Brain pericyte (primary cell): ENCODE data around the gene LRRC61.
"Not testable (repeated sequence)": the region's sequence is repeated elsewhere in the genome, so short reads cannot be mapped to it uniquely, and the experiment has no call there.

Experiments
- DNase-seq: peaks from one replicate; pipeline ENCODE4 v3.0.0-alpha.2; 2012; ENCODE audit warnings: low read depth, low spot score

Gene LRRC61, protein sequence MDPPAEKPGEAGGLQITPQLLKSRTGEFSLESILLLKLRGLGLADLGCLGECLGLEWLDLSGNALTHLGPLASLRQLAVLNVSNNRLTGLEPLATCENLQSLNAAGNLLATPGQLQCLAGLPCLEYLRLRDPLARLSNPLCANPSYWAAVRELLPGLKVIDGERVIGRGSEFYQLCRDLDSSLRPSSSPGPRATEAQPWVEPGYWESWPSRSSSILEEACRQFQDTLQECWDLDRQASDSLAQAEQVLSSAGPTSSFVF

DNA sequence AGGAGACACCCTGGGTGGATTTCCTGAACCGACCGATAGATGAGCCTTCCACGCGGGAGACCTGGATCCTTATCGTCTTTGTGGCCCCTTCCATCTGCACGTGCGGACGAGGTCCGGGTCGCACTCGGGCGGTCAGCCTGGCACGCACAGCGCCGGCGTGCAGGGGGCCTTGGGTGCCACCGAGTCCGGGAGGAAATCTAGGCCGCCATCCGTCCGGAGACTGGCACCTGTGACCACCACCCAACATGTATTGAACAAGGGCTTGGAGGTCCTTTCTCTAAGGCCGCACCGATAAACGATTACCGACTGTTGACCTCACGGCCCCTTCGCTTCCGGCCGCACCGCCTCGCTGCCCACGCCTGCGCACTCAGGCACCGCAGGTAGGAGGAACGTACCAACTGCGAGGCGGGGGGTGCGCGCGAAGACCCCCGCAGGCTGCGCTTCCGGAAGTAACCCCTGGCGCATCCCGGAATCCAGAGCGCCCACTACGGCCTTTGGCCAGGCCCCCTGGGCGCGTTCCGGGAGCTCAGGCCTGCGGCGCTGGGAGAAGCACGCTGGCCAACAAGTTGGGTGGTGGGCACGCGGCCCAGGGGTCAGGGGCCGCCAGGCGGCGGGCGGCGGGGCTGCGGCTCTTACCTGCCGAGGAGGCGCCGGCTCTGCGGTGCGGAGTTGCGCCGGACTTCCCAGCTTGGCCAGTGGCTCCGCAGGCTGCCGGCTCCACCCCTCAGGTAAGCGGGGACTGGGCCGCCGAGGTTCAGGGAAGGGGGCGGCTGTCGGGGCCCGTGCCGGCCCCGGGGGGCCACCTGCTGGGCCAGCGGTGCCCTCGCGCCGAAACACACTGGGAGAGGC is at the start of gene LRRC61, which contains the start of gene ACTR3C:
LRRC61 (plus strand) TSS at position 523 of the 849 bp plus-strand sequence. CDS start 13,507 bp downstream, outside the sequence.
ACTR3C (minus strand) TSS at position 713 of the 849 bp plus-strand sequence. CDS start 28,249 bp downstream, outside the sequence.
- DNase-seq: no peak

DNA sequence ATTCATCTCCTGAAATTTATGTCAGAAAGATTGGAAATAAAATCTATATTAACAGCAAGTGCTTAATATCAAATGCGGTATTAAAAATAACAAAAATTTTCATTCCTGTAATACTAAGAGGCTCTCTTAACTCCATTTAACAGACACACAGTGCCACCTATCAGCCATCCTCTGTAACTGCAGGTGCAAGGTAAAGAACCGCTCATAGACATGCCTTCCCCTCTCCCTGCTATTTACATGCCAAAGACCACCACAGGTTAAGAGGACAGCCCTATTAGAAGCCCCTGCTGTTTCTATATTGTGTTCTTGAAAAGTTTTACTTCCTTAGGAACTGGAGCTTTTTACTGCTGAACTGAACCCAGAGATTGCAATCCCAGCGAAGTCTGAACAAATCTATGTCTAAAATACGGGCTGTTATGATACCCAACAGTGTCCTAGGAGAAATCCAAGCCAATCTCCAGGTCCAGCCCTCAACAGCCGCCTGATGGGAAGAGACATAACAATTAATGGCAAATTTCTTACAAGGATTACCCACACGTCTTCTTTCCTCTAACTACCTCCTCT is 46.9 kb upstream of the LRRC61 start:
- not testable (repeated sequence) for DNase-seq

DNA sequence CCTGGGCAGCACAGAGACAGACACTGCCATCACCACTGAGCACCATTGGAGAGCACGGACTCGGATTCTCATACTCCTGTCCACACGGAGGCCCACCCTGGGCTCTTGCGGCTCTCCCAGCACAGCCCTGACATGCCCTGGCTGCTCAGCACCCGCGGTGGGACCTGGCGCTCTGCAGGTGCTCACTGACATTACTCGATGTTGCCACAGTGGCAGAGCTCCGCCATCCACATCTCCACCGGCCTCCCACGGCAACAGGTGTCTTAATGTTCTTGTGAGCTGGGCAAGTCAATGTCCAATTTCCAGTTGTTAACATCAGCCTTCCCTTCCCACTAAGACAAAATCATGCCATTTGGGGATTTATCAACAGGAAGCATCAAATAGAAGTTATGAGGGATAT is 44.8 kb upstream of the LRRC61 start:
- DNase-seq: not testable (repeated sequence)

DNA sequence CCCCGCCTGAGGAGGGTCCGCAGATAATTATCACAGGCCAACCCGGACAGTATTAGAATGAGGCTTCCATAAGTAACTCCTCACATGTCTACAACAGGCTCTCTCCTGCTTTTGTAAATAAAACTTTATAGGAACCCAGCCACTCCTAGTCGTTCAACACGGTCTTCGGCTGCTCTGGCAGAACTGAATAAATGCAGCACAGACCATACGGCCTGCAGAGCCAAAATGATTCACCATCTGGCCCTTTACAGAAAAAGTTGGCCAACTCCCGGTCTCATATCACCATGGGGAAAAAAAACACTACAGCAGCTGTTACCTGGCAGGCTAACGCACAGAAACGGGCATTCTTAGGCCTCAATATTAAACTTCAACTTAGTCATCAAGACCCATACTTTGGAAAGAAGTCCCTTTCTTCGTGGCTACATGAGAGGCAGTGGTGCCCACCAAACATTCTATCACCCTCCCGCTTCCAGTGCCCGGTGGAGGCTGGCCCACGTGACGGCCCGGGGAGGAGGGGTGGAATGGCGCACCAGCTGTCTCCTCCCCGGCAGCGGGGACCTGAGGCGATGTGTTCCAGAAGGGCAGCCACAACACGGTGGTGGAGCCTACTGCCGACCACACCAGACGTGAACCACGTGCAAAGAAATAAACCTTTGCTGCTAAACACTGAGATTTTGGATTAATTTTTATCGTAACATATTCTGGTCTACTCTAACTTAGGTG is 41.3 kb upstream of the LRRC61 start:
- DNase-seq: not testable (repeated sequence)

DNA sequence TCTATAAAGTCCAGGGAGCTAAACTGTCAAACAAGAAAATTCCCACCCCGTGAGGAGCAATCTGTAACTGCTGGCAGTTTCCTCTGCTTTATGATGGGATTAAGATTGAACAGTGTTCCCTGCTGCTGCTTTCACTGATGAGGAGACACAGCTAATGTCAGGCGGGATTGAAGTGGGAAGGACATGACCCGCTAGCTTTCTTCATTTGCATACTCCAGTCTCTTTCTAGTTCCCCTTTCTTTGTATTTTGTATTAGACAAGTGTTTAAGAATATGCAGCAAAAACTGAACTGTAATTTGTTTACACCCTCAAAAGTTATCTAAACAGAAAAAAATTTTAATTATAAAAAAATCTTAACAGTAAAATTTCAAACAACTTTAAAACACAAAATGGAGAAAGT is 40.0 kb upstream of the LRRC61 start:
- DNase-seq: not testable (repeated sequence)

DNA sequence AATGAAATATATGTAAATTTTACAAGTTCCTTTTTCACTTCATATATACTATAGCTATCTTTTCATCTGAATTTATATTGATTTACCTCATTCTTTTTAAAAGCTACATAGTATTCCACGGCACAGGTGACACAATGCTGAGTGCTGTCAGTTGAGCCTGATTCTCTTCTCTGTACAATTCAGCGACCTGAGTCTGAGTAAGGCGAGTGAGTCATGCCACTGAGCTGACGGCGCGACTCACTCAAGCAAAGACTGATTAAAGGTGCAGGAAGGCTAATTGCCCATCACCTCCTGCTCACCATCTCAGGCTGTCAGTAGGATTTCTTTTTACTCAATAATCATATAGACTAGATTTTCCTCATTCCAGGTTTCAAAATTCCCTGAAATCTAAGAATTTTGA is 39.5 kb upstream of the LRRC61 start:
- DNase-seq: not testable (repeated sequence)

DNA sequence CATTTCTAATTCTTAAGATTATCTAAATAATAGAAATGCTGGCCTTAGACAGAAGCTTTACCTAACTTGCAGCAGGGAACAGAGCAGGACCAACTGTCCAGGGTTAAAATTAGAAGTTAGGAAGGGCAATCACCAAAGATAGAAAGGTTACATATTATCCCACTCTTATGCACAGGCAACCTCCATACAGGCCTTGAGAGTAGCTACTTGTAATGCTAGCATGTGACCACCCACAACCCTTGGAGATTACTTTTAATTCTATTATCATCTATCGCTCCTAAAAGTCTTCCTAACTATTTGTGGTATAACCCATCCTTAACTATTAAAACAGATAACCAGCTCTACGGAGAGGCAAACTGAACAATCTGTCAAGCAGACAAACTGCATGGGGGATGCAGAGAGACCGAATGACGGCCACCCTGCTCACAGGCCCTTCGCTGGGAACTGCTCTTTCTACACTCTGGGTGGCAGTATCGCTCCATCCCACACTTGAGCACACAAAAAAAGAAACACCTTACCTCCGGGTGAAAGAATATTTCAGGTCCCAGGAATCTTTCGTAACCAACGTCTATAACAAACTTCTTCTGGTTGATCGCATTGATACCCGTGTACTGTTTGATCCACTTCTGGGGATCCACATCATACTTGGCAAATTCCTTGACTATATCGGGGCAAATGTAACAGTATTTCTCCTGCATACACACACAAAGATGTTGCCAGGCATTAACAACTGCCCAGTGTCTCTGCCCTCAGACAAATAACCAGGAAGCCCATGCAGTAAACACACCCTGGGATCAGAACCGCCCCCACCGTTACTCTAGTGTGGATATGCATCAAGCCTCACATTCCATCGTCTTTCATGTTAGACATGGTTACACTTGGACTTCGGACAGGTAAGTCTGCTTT is 37.1 kb upstream of the LRRC61 start:
- not testable (repeated sequence) for DNase-seq

DNA sequence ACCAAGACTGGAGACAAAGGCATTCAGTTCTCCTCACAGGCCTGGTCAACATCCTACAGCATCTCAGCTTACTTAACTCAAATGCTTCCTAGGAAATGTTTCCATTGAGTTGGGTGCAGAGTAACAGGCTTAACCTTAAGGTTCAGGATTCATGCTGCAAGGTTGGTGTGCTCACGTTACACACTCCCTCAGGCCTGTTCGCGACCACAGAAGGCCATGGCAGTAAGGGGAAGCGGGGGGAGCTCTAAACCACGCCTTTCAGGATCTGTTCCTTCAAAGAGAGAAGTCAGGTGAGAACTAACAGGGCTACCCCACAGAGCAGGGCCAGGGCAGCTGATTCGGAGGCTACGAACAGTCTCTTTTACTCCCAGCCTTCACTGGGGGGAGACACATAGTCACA is 35.3 kb upstream of the LRRC61 start:
- not testable (repeated sequence) for DNase-seq

DNA sequence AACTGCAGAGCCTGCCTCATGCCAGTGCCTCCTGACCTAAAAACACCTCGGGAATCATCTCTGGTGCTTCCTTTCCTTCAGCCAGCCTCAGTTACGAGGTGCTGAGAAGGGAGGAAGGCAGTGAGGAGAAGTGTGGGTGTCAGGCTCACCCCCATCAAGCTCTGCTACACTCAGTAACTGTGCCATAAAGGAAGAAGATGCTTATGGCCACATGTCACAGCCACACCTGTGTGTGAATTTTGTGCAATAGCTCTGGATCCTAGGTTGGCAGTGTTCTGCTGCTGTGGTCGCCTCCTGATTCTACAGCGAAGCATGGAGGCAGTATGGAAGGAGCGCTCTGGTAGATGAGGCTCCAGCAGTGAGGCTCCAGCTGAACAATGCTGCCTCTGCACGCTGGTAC is 34.3 kb upstream of the LRRC61 start:
- DNase-seq: not testable (repeated sequence)

DNA sequence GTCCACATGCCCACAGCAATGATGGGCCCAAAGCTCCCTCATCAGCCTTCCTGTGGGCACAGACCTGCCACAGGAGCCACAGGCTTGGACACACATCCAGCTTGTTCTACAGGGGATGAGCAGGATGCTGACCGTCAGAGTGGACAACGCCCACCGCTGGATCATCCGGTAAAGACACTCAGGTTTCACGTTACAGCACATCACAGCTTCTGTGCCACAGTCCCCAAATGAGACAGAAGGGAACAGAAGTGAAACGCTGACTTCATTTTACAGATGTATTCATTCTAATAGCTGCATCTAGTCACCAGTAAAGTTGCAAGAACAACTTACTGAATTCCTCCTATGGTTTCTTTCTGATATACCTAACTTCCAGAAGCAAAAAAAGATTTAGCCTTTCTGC is 32.8 kb upstream of the LRRC61 start:
- DNase-seq: not testable (repeated sequence)

DNA sequence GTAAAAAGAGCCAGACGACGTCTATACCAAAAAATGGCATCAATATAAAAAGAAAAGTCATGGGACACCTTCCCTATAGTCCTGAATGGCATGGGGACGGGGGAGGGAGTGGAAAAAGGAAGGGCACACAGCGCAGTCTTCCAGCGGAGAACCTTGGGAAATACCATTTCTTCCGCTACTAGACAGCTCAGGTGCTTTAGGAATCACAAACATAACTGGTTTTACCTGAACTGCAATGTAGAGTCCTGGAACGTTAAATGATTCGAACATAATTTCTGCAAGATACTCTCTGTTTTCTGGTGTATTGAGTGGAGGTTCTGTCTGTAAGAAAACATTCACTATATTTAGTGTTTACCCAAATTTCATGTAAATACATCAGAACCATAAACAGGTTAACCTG is 28.1 kb upstream of the LRRC61 start:
- DNase-seq: not testable (repeated sequence)

DNA sequence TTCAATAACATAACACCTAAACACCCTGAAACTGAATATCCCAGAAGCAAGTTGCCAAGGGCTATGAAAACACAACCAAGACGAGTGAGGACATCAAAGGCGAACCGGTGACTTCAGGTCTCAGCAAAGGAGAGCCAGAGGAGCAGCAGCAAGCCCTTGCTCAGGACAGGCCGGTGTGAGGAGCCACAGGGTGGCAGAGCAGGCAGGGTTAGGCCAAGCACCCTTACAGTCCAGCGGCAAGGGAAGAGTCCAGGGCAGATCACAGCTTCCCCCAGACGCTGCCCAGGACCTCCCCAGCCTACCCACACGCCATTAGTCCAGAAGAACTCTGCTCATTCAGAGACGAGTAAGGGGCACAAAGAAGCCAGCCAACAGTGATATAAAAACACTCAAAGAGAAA is 27.5 kb upstream of the LRRC61 start:
- not testable (repeated sequence) for DNase-seq

DNA sequence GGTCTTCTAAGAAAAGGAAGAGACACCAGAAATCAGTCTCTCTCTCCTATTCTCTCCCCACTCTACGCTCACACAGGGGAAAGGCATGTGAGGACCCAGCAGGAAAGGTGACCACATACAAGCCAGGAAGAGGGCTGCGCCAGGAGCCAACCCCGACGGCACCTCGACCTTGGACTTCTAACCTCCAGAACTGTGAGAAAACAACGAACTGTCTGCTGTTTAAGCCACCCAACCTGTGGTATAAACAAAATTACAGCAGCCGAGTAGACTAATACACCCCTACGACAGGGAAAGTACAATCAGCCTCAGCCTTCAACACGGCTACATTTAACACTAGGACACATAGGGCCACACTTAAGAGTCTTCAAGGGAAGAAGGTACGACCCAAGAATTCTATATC is 26.4 kb upstream of the LRRC61 start:
- not testable (repeated sequence) for DNase-seq

DNA sequence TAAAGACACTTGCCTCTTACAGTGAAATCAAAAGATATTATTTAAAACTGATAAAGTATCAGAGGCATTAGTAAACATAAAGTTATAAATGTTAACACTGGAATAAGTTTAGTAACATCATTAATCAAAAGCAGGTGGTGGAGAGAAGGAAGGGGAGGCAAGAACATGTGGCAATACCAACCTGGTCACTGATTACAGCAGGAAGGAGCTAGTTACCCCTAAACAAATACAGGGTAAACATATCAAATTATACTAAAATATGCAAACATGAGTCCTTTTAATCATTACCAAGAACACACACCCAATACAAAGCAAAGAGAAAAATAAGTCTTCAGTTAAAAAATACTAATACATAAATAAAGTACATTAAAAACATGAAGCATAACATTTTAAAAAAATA is 25.2 kb upstream of the LRRC61 start:
- DNase-seq: not testable (repeated sequence)

DNA sequence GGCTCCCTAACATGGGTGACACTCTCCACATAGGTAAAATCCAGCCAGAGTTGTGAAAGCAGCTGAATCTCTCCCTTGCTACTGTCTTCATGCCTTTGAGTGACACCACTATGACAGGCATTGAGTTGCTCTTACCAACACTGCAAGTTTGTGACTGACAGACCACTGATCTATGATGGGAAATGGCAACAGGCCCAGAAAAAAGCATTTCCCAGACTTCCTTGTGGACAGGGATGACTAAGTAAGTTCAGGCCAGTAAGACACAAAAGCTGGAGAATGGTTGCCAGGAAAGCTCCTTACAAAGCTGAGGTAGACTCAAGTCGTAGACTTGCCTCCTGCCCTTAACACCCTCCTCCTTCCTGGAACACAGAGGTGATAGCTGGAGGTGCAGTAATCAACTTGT is 20.2 kb upstream of the LRRC61 start:
- DNase-seq: not testable (repeated sequence)

DNA sequence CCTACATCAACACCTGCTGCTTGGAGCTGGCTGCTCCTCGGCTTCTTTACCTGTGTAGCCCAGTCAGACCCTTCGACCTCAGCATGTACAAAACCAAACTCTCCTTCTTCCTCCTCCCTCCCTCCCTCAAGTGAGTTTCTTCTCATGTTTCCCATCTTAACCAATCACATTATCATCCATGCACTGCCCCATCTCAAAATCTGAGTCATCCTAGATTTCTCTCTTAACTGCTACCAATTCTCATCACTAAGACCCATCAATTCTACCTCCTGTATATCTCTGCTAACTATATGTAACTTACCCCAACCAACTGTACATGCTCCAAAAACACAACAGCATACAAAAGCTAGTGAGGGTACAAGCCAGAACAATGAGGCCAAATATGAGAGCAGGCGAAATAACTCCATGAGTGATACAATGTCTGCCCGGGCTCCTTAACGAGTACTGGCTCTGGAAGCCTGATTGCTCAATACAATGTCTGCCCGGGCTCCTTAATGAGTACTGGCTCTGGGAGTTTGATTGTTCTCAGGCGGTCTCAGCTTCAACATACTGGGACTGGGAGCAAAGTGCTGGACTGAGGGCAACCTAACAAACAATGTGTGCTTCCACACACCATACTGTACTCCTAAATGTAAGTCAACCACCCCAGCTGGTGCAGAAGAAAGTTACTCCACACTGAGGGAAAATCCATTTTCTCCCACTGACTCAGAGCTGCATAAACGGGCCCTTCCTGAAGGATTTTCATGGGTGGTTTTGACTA is 18.5 kb upstream of the LRRC61 start:
- DNase-seq: not testable (repeated sequence)

DNA sequence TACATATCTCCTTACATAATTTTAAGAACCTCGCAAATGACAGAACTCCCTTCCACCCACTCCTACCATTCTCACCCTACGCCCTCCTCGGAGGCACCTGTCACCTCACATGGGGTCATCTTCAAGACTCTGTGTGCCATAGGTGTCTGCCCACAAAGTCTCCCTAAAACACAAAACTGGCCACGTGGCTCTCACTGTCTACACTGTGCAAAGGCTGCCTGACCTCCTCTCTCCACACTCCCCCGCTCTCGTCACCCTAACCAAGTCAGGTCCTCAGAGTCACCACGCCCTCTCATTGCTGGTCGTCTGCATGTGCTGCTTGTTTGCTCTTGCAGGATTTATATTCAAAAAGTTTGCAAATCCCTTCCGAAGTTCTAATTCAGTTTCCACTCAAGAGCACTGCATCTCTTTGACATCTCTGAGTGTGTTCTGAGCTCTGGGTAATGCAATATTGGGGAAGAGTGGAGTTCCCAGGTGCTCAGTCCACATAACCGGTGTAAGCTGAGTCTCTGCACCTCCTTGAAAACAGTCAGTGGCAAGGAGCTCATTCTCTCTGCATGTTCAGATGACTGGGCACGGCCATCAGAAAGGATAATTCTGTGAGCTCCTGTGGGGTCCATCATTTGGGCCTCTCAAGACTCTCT is 17.8 kb upstream of the LRRC61 start:
- DNase-seq: not testable (repeated sequence)

DNA sequence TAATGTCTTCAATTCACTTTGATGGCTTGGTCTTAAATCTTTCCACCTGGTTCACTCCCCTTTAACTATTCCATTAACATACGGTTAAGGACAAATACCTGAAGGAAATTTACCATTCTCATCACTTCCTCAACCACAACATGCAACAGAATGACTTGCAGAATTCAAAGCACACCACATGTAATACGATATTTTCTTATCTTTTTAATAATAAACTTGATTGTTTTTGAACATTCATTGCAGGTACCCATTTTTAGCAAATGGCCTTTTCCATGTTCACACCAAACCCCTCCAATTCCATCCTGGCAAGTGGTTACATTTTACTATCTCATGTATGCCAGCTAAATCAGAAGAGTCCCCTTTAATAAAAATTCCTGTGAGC is 17.3 kb upstream of the LRRC61 start:
- not testable (repeated sequence) for DNase-seq

DNA sequence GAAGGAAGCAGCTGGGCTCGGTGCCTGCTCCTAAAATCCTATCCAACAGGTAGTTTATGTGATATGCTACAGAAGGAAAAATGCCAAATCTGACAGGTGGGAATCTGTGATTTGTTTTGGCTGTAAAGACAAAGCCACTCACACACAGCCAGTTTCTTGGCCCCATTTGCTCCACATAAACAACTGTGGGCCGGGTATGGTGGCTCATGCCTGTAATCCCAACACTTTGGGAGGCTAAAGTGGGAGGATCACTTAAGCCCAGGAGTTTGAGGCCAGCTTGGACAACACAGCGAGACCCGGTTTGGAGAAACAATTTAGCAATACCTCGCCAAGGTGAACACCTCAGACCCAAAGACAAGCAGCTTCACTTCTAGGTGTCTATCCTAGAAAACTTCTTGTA is 16.8 kb upstream of the LRRC61 start:
- not testable (repeated sequence) for DNase-seq
